Karpas-422 (cell line): ENCODE measurements around the gene OTOS. TPM values are rescaled to one million over a fixed set of nuclear protein-coding genes. Genes with fewer than 3 reads are reported as not detected.

ENCODE experiments used
- DNase-seq: peaks from one replicate; pipeline ENCODE4 v3.0.0-alpha.2; 2015
- H2AFZ ChIP-seq: fragments of 200-600 bp; sonication (generic); 2 replicates; pipeline ENCODE4 v1.6.1; 2014; ENCODE audit warnings: antibody characterized with exemption, low read length, mixed read lengths
- H3K27ac ChIP-seq: fragments of 200-600 bp; sonication (generic); 2 replicates; pipeline ENCODE4 v1.5.1; 2014; ENCODE audit warnings: mild to moderate bottlenecking, low read length, moderate library complexity
- H3K27me3 ChIP-seq: fragments of 200-600 bp; sonication (generic); 2 replicates; pipeline ENCODE4 v1.6.1; 2014; ENCODE audit warnings: low read length, mixed read lengths
- H3K36me3 ChIP-seq: fragments of 200-600 bp; sonication (generic); 2 replicates; pipeline ENCODE4 v1.6.1; 2014; ENCODE audit warnings: low read length, mixed read lengths; ENCODE audit not compliant: insufficient read depth
- H3K4me1 ChIP-seq: fragments of 200-600 bp; sonication (generic); 2 replicates; pipeline ENCODE4 v1.6.1; 2014; ENCODE audit warnings: mild to moderate bottlenecking, low read length, mixed read lengths
- H3K4me2 ChIP-seq: fragments of 200-600 bp; sonication (generic); 2 replicates; pipeline ENCODE4 v1.6.1; 2014; ENCODE audit warnings: low read length, low read depth, mild to moderate bottlenecking; ENCODE audit not compliant: poor library complexity, severe bottlenecking
- H3K4me3 ChIP-seq: fragments of 200-600 bp; sonication (generic); 2 replicates; pipeline ENCODE4 v1.5.1; 2014; ENCODE audit warnings: mild to moderate bottlenecking, antibody characterized with exemption, low read length, mixed read lengths
- H3K79me2 ChIP-seq: fragments of 200-600 bp; sonication (generic); 2 replicates; pipeline ENCODE4 v1.6.1; 2014; ENCODE audit warnings: mild to moderate bottlenecking, low read length, mixed read lengths
- H3K9ac ChIP-seq: fragments of 200-600 bp; sonication (generic); 2 replicates; pipeline ENCODE4 v1.6.0; 2014; ENCODE audit warnings: low read length
- H3K9me2 ChIP-seq: fragments of 200-600 bp; sonication (generic), shearing (Covaris generic); replicated peaks from 2 replicates; pipeline ENCODE4 v1.6.0; 2014; ENCODE audit warnings: mild to moderate bottlenecking, low read length, moderate library complexity; ENCODE audit not compliant: insufficient read depth
- H3K9me3 ChIP-seq: fragments of 300-700, 200-600 bp; sonication (generic); 2 replicates; pipeline ENCODE4 v1.6.1; 2014; ENCODE audit warnings: low read length, mixed read lengths
- H4K20me1 ChIP-seq: fragments of 200-600 bp; sonication (generic); 2 replicates; pipeline ENCODE4 v1.6.1; 2014; ENCODE audit warnings: mild to moderate bottlenecking, antibody characterized with exemption, low read length, low read depth; ENCODE audit not compliant: insufficient read depth
- total RNA-seq: library from RNA; depleted of rRNA; stranded (reverse); fragments of >200 nt; shearing (Covaris generic); gene quantifications from 2 replicates; pipeline ENCODE4 v1.2.3, GENCODE V29; 2014; ENCODE audit warnings: low replicate concordance

Gene OTOS
- total RNA-seq, 1 experiment from 2014 or later: not detected

DNA sequence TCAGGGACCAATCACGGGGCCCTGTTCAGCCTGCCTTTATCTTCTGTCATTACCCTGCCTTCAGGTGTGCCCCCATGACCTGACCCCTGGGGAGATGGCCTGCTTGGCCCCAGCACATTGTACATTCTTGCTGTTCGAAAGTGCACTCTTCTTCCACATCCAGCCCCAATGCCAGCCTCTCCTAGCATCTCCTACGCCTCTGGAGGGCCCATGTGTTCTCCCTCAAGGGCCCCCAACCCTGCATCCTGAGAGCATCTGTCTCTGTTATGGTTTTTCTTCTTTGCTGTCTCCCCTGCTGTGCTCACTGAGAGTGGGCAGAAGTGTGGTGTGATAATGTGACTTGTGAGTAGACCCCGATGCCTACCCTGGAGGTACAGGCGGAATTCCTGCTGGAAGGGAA lies 41.5 kb upstream of the OTOS start:
- no peaks in the 10 kb centered on the region for H3K9me2 ChIP-seq
- no peaks in the 10 kb centered on the region for H3K9me3 ChIP-seq
- H3K79me2 ChIP-seq: no peaks in the 10 kb centered on the region
- H3K27ac ChIP-seq: no peak overlapping the region
- DNase-seq: no peak
- H4K20me1 ChIP-seq: no peaks in the 10 kb centered on the region
- H3K9ac ChIP-seq: no peak overlapping the region
- no peaks in the 10 kb centered on the region for H3K36me3 ChIP-seq
- H3K4me2 ChIP-seq: no peak overlapping the region
- no peak overlapping the region for H3K4me3 ChIP-seq
- H3K27me3 ChIP-seq: no peaks in the 10 kb centered on the region
- no peaks in the 10 kb centered on the region for H3K4me1 ChIP-seq
- H2AFZ ChIP-seq: no peak overlapping the region

DNA sequence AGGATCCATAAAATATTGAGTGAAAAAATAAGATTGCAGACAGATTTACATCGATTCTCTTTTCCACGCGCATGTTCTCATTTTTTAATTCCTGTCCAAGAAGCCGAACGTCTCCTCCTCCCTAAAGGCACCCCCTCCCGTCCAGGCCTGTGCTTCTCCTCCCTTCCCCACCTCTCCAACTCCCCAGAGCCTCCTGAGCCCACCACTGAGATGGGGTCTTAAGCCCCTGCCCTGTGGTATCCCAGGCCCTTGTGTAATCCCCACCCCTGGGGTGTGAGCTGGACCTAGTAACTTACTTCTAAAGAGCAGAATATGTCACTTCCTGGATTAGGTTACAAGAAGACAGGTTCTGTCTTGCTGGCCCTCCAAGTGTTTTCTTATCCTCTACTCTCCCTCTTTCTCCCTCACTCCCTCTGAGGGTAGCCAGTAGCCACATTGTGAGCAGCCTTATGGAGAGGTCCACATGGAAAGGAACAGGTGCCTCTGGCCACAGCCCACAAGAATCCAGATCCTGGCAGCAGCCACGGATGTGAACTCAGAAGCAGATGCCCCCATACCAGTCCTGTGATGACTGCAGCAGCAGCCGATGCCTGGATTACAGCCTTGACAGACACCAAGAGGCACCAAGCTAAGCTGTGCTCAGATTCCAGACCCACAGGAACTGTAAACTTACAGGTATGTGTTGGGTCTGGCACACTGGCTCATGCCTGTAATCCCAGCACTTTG lies 39.6 kb upstream of the OTOS start:
- Histone ChIP-seq H3K4me1 (no peaks in the 10 kb centered on the region), H3K27ac (no peak overlapping the region), H3K9ac (no peak overlapping the region), H3K27me3 (no peaks in the 10 kb centered on the region), H3K79me2 (no peaks in the 10 kb centered on the region), H3K9me3 (no peaks in the 10 kb centered on the region), H2AFZ (no peak overlapping the region), H3K36me3 (no peaks in the 10 kb centered on the region), H3K4me3 (no peak overlapping the region), H4K20me1 (no peaks in the 10 kb centered on the region), H3K4me2 (no peak overlapping the region), H3K9me2 (no peaks in the 10 kb centered on the region)
- no peak for DNase-seq

DNA sequence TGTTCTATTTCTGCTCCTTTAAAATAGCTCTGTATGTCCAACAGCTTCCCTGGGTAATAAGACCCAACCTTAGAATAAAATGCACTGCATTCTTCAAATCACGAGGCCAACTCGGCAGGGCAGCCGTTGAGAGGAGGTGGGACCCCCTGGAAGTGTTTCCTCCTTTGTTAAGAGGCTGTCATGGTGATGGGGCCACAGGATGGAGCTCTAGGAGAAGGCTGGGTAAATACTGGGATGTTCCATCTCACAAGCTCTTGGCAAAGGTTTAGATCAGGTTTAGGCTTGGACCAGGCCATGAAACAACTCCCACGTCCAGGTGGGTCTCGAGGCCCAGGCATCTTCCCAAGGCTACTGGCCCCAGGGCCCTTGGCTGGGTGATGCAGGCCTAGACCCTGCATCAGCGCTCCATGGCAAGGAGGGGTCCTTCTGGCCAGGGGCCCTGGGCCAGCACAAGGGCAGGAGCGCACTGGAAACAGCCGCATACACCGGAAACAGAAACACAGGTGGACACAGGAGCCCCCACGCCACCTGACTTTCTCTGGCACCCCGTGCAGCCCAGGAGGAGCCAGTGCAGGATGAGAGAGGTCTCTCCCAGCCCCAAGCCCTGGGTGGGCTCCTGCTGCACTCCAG lies 38.8 kb upstream of the OTOS start:
- Histone ChIP-seq H3K4me1 (no peaks in the 10 kb centered on the region), H3K27ac (no peak overlapping the region), H3K4me2 (no peak overlapping the region), H4K20me1 (no peaks in the 10 kb centered on the region), H3K4me3 (no peak overlapping the region), H3K9me3 (no peaks in the 10 kb centered on the region), H2AFZ (no peak overlapping the region), H3K36me3 (no peaks in the 10 kb centered on the region), H3K9ac (no peak overlapping the region), H3K27me3 (no peaks in the 10 kb centered on the region), H3K79me2 (no peaks in the 10 kb centered on the region), H3K9me2 (no peaks in the 10 kb centered on the region)
- no peak for DNase-seq

DNA sequence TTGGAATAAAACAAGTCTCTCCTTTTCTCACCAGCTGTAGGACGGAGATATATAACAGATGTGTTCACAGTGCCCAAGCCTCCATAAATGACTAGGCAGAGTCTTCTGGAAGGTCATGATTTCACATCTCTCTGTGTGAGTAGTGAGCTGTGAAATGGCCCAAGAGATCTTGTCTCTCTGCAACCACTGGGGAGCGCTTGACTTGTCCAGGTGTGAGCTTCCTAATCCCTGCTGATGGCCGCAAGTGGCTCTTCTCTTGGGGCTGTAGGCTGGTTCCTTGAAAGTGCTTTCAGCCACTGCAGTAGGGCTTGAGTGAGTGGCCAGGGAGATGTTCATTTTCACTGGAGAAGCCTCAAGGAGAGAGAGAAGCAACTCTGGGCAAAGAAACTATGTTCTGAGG lies 38.1 kb upstream of the OTOS start:
- Histone ChIP-seq H3K27ac (no peak overlapping the region), H3K9me3 (no peaks in the 10 kb centered on the region), H3K79me2 (no peaks in the 10 kb centered on the region), H3K27me3 (no peaks in the 10 kb centered on the region), H3K4me2 (no peak overlapping the region), H2AFZ (no peak overlapping the region), H3K9ac (no peak overlapping the region), H3K9me2 (no peaks in the 10 kb centered on the region), H3K4me3 (no peak overlapping the region), H3K36me3 (no peaks in the 10 kb centered on the region), H3K4me1 (no peaks in the 10 kb centered on the region), H4K20me1 (no peaks in the 10 kb centered on the region)
- DNase-seq: no peak

DNA sequence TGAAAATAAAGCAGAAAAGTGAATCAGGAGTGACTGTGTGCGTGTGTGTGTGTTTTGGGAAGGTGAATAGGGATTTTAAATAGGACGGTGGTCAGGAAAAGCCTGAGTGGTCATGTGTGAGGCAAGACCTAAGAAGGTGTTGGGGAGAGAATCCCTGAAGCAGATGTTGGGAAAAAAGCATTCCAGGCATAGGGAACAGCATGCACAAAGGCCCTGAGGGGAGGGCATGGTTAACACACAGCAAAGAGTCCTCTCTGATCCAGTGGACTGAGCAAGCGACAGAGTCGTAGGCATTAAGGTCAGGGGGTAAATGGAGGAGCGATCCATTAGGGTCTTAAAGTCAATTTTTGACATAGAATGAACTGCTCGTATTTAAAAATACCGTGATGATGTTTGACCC lies 34.0 kb upstream of the OTOS start:
- Histone ChIP-seq H3K9me3 (no peaks in the 10 kb centered on the region), H4K20me1 (no peaks in the 10 kb centered on the region), H3K9me2 (no peaks in the 10 kb centered on the region), H3K4me2 (no peak overlapping the region), H3K27me3 (peaks cover 3% of the 10 kb centered on the region; the same call in 1 of the 2 replicates), H3K9ac (no peak overlapping the region), H2AFZ (no peak overlapping the region), H3K4me3 (no peak overlapping the region), H3K27ac (no peak overlapping the region), H3K4me1 (no peaks in the 10 kb centered on the region), H3K36me3 (no peaks in the 10 kb centered on the region), H3K79me2 (no peaks in the 10 kb centered on the region)
- DNase-seq: no peak

DNA sequence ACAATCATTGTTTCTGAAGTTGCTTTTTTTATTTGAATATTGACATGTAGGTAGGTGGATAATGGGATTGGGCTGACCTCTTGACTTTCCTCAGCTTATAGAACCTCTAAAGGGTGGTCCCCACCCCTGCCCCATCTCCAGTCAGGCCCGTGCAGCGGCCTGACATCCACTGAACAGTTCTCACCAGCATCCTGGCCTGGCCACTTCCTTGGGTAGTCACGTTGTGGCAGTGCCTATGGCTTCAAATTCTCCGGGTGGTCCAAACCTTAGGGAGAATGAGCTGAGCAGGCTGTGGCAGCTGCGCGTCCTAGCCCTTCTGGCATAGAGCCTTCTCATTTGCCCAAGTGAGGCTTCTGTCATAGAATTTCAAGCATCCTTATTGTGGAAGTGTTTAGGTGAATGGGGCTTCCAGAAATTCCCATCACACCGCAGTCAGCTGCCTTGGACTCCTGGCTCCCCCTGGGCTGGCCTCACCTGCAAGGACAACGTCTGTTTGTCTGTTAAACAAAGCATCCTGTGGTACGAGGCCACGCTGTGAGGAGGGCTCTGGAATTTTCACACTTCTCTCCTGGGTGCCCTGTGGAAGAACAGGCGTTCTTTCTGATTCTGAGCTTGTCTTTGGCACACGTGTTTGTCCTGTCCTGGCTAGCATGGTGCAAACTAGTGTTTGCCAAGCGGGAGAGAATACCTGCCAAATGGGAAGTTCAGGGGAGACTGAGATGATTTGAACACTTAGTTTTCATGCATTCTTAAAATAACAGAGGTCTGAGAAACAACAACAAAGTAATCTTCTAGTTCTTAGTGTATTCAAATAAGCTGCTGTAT lies 31.8 kb upstream of the OTOS start:
- Histone ChIP-seq H3K36me3 (no peaks in the 10 kb centered on the region), H3K9me3 (no peaks in the 10 kb centered on the region), H3K4me2 (no peak overlapping the region), H3K4me1 (no peaks in the 10 kb centered on the region), H3K27ac (no peak overlapping the region), H3K9ac (no peak overlapping the region), H3K79me2 (no peaks in the 10 kb centered on the region), H3K4me3 (no peak overlapping the region), H3K27me3 (peaks cover 3% of the 10 kb centered on the region; the same call in 1 of the 2 replicates), H3K9me2 (no peaks in the 10 kb centered on the region), H4K20me1 (no peaks in the 10 kb centered on the region), H2AFZ (no peak overlapping the region)
- no peak for DNase-seq

DNA sequence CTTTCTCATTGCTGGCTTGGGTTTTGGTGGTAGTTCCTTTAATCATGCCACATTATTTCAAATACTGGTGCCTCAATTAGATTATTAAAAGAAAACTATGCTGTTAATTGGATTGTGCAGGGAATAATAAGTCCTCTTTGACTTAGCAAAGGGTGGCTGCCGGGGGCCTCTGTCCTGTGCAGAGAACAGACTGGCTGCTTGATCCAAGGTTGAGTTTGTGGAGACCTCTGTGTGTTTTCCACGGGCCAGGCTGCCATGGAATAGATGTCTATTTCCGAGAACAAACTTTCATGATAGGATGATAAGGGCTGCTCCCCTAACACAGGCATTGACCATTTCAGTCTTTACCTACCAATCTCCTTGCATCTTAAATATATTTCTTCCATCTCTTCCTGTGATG lies 30.4 kb upstream of the OTOS start:
- Histone ChIP-seq H4K20me1 (no peaks in the 10 kb centered on the region), H3K27ac (no peak overlapping the region), H3K27me3 (peaks cover 3% of the 10 kb centered on the region; the same call in 1 of the 2 replicates), H3K9me2 (no peaks in the 10 kb centered on the region), H3K9ac (no peak overlapping the region), H3K36me3 (no peaks in the 10 kb centered on the region), H3K4me2 (no peak overlapping the region), H3K4me1 (no peaks in the 10 kb centered on the region), H3K9me3 (no peaks in the 10 kb centered on the region), H3K79me2 (no peaks in the 10 kb centered on the region), H2AFZ (no peak overlapping the region), H3K4me3 (no peak overlapping the region)
- DNase-seq: no peak

DNA sequence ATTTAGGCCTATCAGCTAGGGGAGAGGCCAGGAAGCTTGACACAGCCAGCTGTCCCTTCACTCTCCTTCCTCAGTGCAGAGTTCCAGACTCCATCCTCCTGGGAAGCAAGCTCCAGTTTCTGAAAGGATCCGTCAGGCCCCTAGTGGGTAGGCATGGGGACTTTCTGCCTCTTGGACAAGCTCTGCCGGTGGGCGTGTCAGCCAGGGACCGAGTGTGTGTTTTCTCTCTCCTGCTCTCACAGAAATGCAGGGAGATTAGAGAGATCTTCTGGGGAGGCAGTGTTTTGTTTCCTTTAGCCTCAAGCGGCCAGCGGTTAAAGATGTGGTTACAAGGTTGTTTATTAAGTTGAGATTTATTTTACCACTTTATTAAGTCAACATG lies 29.9 kb upstream of the OTOS start:
- DNase-seq: no peak
- no peaks in the 10 kb centered on the region for H3K36me3 ChIP-seq
- H4K20me1 ChIP-seq: no peaks in the 10 kb centered on the region
- H3K4me1 ChIP-seq: no peaks in the 10 kb centered on the region
- H3K9me3 ChIP-seq: no peaks in the 10 kb centered on the region
- no peak overlapping the region for H3K27ac ChIP-seq
- no peaks in the 10 kb centered on the region for H3K79me2 ChIP-seq
- no peak overlapping the region for H2AFZ ChIP-seq
- H3K9ac ChIP-seq: no peak overlapping the region
- H3K27me3 ChIP-seq: peaks cover 3% of the 10 kb centered on the region; the same call in 1 of the 2 replicates
- H3K9me2 ChIP-seq: no peaks in the 10 kb centered on the region
- no peak overlapping the region for H3K4me2 ChIP-seq
- no peak overlapping the region for H3K4me3 ChIP-seq
